ENCODE data around the gene GPR63.

The GPR63 gene

GRCh38 chr6:96823743-96824142 is 13.5 kb downstream of the GPR63 start:
- Histone ChIP-seq H3K4me3 (no peak overlapping the region), H3K27ac (no peak overlapping the region)
- no peak for DNase-seq (ENCODE audit: low spot score)
- TF ChIP-seq, protein P1, sequence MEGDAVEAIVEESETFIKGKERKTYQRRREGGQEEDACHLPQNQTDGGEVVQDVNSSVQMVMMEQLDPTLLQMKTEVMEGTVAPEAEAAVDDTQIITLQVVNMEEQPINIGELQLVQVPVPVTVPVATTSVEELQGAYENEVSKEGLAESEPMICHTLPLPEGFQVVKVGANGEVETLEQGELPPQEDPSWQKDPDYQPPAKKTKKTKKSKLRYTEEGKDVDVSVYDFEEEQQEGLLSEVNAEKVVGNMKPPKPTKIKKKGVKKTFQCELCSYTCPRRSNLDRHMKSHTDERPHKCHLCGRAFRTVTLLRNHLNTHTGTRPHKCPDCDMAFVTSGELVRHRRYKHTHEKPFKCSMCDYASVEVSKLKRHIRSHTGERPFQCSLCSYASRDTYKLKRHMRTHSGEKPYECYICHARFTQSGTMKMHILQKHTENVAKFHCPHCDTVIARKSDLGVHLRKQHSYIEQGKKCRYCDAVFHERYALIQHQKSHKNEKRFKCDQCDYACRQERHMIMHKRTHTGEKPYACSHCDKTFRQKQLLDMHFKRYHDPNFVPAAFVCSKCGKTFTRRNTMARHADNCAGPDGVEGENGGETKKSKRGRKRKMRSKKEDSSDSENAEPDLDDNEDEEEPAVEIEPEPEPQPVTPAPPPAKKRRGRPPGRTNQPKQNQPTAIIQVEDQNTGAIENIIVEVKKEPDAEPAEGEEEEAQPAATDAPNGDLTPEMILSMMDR (IDR thresholded peaks at IDR 0.05) = no peak

GRCh38 chr6:96821034-96821433 is 16.2 kb downstream of the GPR63 start:
- DNase-seq (ENCODE audit: low spot score) = no peak
- Histone ChIP-seq H3K27ac (no peak overlapping the region), H3K4me3 (no peak overlapping the region)
- TF ChIP-seq, protein P1 (IDR thresholded peaks at IDR 0.05) = no peak

GRCh38 chr6:96816301-96816817 is 20.9 kb downstream of the GPR63 start:
- TF ChIP-seq, protein P1 (IDR thresholded peaks at IDR 0.05) = no peak
- peak overlapping the region; percentile 19 for H3K4me3 ChIP-seq

GRCh38 chr6:96814625-96815024 is 22.7 kb downstream of the GPR63 start:
- DNase-seq (ENCODE audit: low spot score) = no peak
- H3K27ac ChIP-seq = peak overlapping the region in 1 of 2 donors; percentile 50
- TF ChIP-seq, protein P1 (IDR thresholded peaks at IDR 0.05) = no peak
- peak overlapping the region; percentile 11 for H3K4me3 ChIP-seq

More at GRCh38 chr6:96816301-96816817, 20.9 kb downstream of the GPR63 start:
- DNase-seq (ENCODE audit: low spot score) = no peak
- peak overlapping the region in 1 of 2 donors; percentile 21 for H3K27ac ChIP-seq

- DNase-seq (ENCODE audit: low spot score) = no peak
- no peak overlapping the region for H3K27ac ChIP-seq
- TF ChIP-seq, protein P1 (IDR thresholded peaks at IDR 0.05) = no peak
- H3K4me3 ChIP-seq = no peak overlapping the region
Measured at GRCh38 chr6:96812077-96812703, 25.1 kb downstream of the GPR63 start.

GRCh38 chr6:96811670-96812069 is 25.6 kb downstream of the GPR63 start:
- no peak overlapping the region for H3K27ac ChIP-seq
- DNase-seq (ENCODE audit: low spot score) = no peak
- H3K4me3 ChIP-seq = no peak overlapping the region
- TF ChIP-seq, protein P1 (IDR thresholded peaks at IDR 0.05) = no peak

GRCh38 chr6:96811136-96811535 is 26.1 kb downstream of the GPR63 start:
- Histone ChIP-seq H3K27ac (no peak overlapping the region), H3K4me3 (peak overlapping the region; percentile 13)
- DNase-seq (ENCODE audit: low spot score) = no peak
- TF ChIP-seq, protein P1 (IDR thresholded peaks at IDR 0.05) = no peak
